PC-3 (cell line): ENCODE measurements around the gene DNM1. TPM values are rescaled to one million over a fixed set of nuclear protein-coding genes. Genes with fewer than 3 reads are reported as not detected.
"Not testable (repeated sequence)": the region's sequence is repeated elsewhere in the genome, so short reads cannot be mapped to it uniquely, and the experiment has no call there.

ENCODE experiments used
- ATAC-seq: fragments of 200-7000 bp; cut with Tn5 transposase; 2 replicates; pipeline ENCODE4 v1.9.1; 2020; ENCODE audit warnings: mild to moderate bottlenecking, moderate library complexity
- BruUV-seq: library from RNA; stranded (reverse); fragments of 400-500 nt; replicated peaks from 2 replicates; lab custom pipeline; 2021; lab: Mats Ljungman, UMichigan
- CTCF ChIA-PET: fragments of 300-600 bp; sonication (Branson Sonifier 250); formaldehyde crosslinking; loops from one replicate; lab custom pipeline; 2022; ENCODE audit warnings: antibody characterized with exemption; lab: Charles Lee
- POLR2A ChIA-PET: fragments of 300-600 bp; sonication (Branson Sonifier 250); formaldehyde crosslinking; loops from one replicate; lab custom pipeline; 2022; ENCODE audit warnings: antibody characterized with exemption; ENCODE audit not compliant: unreplicated experiment; lab: Charles Lee
- DNase-seq: peaks from one replicate; pipeline ENCODE4 v3.0.0-alpha.2; 2015
- H2AFZ ChIP-seq: fragments of 300-600 bp; sonication (generic); 2 replicates; pipeline ENCODE4 v1.6.0; 2016; ENCODE audit warnings: antibody characterized with exemption, low read length
- H3F3A ChIP-seq: fragments of 300-600 bp; sonication (generic); one replicate; pipeline ENCODE4 v1.6.0; 2017; ENCODE audit warnings: antibody characterized with exemption, low read length, control low read depth, mild to moderate bottlenecking; ENCODE audit not compliant: unreplicated experiment
- H3K27ac ChIP-seq: fragments of 300-600 bp; sonication (generic); 2 replicates; pipeline ENCODE4 v1.5.1; 2016; ENCODE audit warnings: mild to moderate bottlenecking, low read length
- H3K27me3 ChIP-seq: fragments of 300-600 bp; sonication (generic); 2 replicates; pipeline ENCODE4 v1.6.1; 2016; ENCODE audit warnings: low read length, mixed read lengths
- H3K36me3 ChIP-seq: fragments of 300-600 bp; sonication (generic); 2 replicates; pipeline ENCODE4 v1.6.1; 2016; ENCODE audit warnings: low read depth, mixed run types, low read length, mixed read lengths
- H3K4me1 ChIP-seq: fragments of 300-600 bp; sonication (generic); 2 replicates; pipeline ENCODE4 v1.5.1; 2016; ENCODE audit warnings: low read length; ENCODE audit not compliant: insufficient read depth
- H3K4me2 ChIP-seq: fragments of 300-600 bp; sonication (generic); 2 replicates; pipeline ENCODE4 v1.6.0; 2016; ENCODE audit warnings: low read length
- H3K4me3 ChIP-seq: fragments of 300-600 bp; sonication (generic); 2 replicates; pipeline ENCODE4 v1.5.1; 2016; ENCODE audit warnings: mild to moderate bottlenecking, low read length, mixed read lengths
- H3K79me2 ChIP-seq: fragments of 300-600 bp; sonication (generic); 2 replicates; pipeline ENCODE4 v1.6.1; 2017; ENCODE audit warnings: low read length, mixed read lengths
- H3K9ac ChIP-seq: fragments of 300-600 bp; sonication (generic); 2 replicates; pipeline ENCODE4 v1.6.0; 2016; ENCODE audit warnings: mild to moderate bottlenecking, low read length
- H3K9me2 ChIP-seq: fragments of 300-600 bp; sonication (generic); replicated peaks from 2 replicates; pipeline ENCODE4 v1.6.1; 2016; ENCODE audit warnings: mixed run types, low read length, mixed read lengths
- H3K9me3 ChIP-seq: fragments of 300-600 bp; sonication (generic); 2 replicates; pipeline ENCODE4 v1.6.1; 2016; ENCODE audit warnings: low read length, mixed read lengths
- H4K20me1 ChIP-seq: fragments of 300-600 bp; sonication (generic); 2 replicates; pipeline ENCODE4 v1.6.1; 2016; ENCODE audit warnings: low read length, mixed read lengths
- EZH2 ChIP-seq: fragments of 300-600 bp; sonication (generic); IDR thresholded peaks from one replicate; pipeline ENCODE4 v1.6.1; 2017; ENCODE audit warnings: antibody characterized with exemption, mild to moderate bottlenecking, low read length; ENCODE audit not compliant: unreplicated experiment
- EZH2phosphoT487 ChIP-seq: fragments of 300-600 bp; sonication (generic); IDR thresholded peaks from 2 replicates; pipeline ENCODE4 v1.6.1; 2018; ENCODE audit warnings: mild to moderate bottlenecking, antibody characterized with exemption, low read length, borderline replicate concordance
- intact Hi-C: fragments of 100-400 bp; cut with micrococcal nuclease; formaldehyde crosslinking; loops from 2 replicates; pipeline ENCODE4 v1.9.0; 2023
- total RNA-seq: library from RNA; depleted of rRNA; stranded (reverse); fragments of >200 nt; gene quantifications from 2 replicates; pipeline ENCODE4 v1.2.3, GENCODE V29; 2014
- TF ChIP-seq, protein P1 (sequence below): fragments of 300-600 bp; sonication (generic); conservative IDR thresholded peaks from 2 replicates; pipeline ENCODE4 v1.5.1; 2017; ENCODE audit warnings: antibody characterized with exemption, low read depth, mild to moderate bottlenecking, low read length

DNM1 gene
- total RNA-seq, 1 experiment from 2014 or later = 24.1 TPM

GRCh38 chr9:128276574-128277270 is 73.5 kb downstream of the DNM1 start:
- POLR2A ChIA-PET = no interaction called here
- Histone ChIP-seq H3K9me3 (no peaks in the 10 kb centered on the region), H3K36me3 (no peaks in the 10 kb centered on the region; the same call in 1 of the 2 replicates), H3K4me1 (peaks cover 17% of the 10 kb centered on the region), H2AFZ (peak overlapping the region; percentile 80), H3K4me2 (peak overlapping the region; percentile 97), H4K20me1 (no peaks in the 10 kb centered on the region), H3K79me2 (peaks cover 41% of the 10 kb centered on the region), H3K4me3 (peak overlapping the region; percentile 99), H3K27me3 (no peaks in the 10 kb centered on the region), H3K9ac (peak overlapping the region; percentile 86), H3K9me2 (no peaks in the 10 kb centered on the region), H3F3A (peaks cover 3% of the 10 kb centered on the region), H3K27ac (peak overlapping the region; percentile 11; the same call in 1 of the 2 replicates)
- intact Hi-C loops = loop anchor here (5.0 kb wide), 1 partner anchor 74 kb away; the partner anchor contains the start of gene DNM1
- TSS peak; percentile 63 for BruUV-seq
- no peak for TF ChIP-seq EZH2phosphoT487
- TF ChIP-seq EZH2 = no peak
- TF ChIP-seq, protein P1, sequence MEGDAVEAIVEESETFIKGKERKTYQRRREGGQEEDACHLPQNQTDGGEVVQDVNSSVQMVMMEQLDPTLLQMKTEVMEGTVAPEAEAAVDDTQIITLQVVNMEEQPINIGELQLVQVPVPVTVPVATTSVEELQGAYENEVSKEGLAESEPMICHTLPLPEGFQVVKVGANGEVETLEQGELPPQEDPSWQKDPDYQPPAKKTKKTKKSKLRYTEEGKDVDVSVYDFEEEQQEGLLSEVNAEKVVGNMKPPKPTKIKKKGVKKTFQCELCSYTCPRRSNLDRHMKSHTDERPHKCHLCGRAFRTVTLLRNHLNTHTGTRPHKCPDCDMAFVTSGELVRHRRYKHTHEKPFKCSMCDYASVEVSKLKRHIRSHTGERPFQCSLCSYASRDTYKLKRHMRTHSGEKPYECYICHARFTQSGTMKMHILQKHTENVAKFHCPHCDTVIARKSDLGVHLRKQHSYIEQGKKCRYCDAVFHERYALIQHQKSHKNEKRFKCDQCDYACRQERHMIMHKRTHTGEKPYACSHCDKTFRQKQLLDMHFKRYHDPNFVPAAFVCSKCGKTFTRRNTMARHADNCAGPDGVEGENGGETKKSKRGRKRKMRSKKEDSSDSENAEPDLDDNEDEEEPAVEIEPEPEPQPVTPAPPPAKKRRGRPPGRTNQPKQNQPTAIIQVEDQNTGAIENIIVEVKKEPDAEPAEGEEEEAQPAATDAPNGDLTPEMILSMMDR = no peak
- CTCF ChIA-PET = no interaction called here
- DNase-seq (no peak), ATAC-seq (peak; percentile 41)

DNA sequence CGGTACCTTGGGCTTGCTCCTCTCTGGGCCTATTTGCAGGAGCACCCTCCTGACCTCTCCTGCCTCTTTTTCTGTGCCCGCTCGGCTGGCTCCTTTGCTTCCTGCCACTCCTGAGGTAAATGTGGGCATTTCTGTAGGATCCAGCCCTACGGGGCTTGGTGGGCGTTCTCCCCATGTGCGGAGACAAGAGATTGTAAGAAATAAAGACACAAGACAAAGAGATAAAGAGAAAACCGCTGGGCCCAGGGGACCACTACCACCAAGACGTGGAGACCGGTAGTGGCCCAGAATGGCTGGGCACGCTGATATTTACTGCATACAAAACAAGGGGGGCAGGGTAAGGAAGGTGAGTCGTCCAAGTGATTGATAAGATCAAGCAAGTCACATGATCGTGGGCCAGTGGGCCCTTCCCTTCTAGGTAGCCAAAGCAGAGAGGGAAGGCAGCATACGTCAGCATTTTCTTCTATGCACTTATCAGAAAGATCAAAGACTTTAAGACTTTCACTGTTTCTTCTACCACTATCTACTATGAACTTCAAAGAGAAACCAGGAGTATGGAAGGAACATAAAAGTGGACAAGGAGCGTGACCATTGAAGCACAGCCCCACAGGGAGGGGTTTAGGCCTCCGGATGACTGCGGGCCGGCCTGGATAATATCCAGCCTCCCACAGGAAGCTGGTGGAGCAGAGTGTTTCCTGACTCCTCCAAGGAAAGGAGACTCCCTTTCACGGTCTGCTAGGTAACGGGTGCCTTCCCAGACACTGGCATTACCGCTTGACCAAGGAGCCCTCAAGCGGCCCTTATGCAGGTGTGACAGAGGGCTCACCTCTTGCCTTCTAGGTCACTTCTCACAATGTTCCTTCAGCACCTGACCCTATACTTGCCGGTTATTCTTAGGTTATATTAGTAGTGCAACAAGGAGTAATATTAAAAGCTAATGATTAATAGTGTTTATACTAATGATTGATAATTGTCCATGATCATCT is 76.2 kb downstream of the DNM1 start:
- intact Hi-C loops = loop anchor here (5.0 kb wide), 1 partner anchor 77 kb away; the partner anchor contains the start of gene DNM1
- H3K4me2 ChIP-seq = not testable (repeated sequence)

DNA sequence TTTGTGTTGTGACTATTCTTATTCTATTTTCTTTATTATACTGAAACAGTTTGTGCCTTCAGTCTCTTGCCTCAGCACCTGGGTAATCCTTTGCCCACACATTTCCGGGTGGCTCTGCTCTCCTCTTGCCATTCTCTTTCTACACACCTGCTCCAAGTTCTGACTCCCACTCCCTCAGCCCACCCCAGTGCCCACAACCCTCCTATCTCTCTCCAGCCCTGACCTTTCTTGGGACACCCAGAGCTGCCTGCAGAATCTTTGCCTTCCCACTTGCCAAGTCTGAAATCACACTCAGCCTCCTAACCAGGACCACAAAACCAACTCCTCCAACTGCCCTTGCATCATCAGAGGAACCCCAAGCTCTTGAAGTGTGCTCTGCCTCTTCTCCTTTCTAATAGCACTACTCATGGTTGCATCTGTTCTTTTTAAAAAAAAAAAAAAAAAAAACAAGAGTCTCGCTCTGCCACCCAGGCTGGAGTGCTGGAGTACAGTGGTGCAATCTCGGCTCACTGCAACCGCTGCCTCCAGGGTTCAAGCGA is 77.0 kb downstream of the DNM1 start:
- Histone ChIP-seq H3K4me1 (peaks cover 6% of the 10 kb centered on the region; the same call in 1 of the 2 replicates), H3K36me3 (no peaks in the 10 kb centered on the region), H3K4me2 (no peak overlapping the region), H3K27ac (no peak overlapping the region), H3F3A (no peaks in the 10 kb centered on the region), H3K9me3 (no peaks in the 10 kb centered on the region), H3K27me3 (no peaks in the 10 kb centered on the region), H3K9me2 (no peaks in the 10 kb centered on the region), H3K9ac (no peak overlapping the region), H2AFZ (no peak overlapping the region), H3K79me2 (peaks cover 20% of the 10 kb centered on the region), H3K4me3 (no peak overlapping the region), H4K20me1 (no peaks in the 10 kb centered on the region)
- DNase-seq (no peak), ATAC-seq (no peak)
- ChIA-PET POLR2A (no interaction called here), CTCF (no interaction called here)
- intact Hi-C loops = no loop called here
- TF ChIP-seq, protein P1 = no peak
- TF ChIP-seq EZH2phosphoT487 (no peak), EZH2 (no peak)
- BruUV-seq = no TSS peak

More for the DNA sequence above, 76.2 kb downstream of the DNM1 start:
- H3K4me1 ChIP-seq = peaks cover 11% of the 10 kb centered on the region
- H3K9me3 ChIP-seq, POLR2A ChIA-PET, H4K20me1 ChIP-seq, H2AFZ ChIP-seq, ATAC-seq, H3K9ac ChIP-seq, H3K27ac ChIP-seq, H3K27me3 ChIP-seq, BruUV-seq, H3K9me2 ChIP-seq, DNase-seq, H3K36me3 ChIP-seq, H3K4me3 ChIP-seq, CTCF ChIA-PET, H3F3A ChIP-seq: not testable (repeated sequence)
- peaks cover 28% of the 10 kb centered on the region for H3K79me2 ChIP-seq
